SK-N-SH (cell line): Measurements from ENCODE around the gene CA6.

Experiments used
- EZH2phosphoT487 ChIP-seq: fragments of 200-600 bp; sonication (generic); IDR thresholded peaks from 2 replicates; pipeline ENCODE4 v1.6.1; 2017; ENCODE audit warnings: low read depth, mixed run types, mild to moderate bottlenecking, antibody characterized with exemption, moderate library complexity, borderline replicate concordance
- TF ChIP-seq, protein P1 (sequence below): fragments of 200-600 bp; sonication (generic); IDR thresholded peaks from 2 replicates; pipeline ENCODE4 v1.6.1; 2017; ENCODE audit warnings: antibody characterized with exemption, mild to moderate bottlenecking, moderate library complexity

DNA sequence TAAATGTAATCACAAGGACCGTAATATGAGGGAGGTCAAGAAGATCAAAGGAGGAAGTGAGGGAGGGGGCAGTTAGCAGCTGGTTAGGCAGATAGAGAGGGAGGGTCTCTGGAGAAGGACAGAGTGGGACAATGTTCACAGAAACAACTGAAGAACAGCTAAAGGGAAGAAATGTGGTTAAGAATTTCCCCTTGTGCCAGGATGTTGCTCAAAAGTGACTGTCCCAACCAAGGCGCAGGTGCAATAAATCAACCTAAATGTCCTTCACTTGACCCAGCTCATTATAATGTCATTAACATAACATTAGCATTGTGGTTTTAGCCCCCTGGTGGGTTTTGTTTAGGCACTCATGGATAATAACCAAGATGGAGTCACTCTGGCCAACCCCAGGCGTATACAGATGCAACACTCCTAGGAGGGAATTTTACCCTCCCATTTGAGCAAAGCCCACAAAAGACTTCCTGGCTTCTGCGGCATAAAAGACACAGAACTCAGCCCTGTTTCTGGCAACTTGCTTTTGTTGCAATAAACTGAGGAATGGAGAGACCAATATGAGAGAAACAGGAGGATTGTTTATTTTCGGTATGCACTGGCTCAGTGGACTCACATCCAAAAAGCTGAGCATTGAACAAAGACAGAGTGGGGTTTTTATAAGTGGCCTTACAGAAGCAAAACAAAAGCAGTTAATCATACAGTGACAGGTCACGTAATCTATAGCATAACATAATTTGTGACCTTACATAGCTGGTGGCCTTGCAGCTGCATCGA, 7.3 kb upstream of the CA6 start:
- TF ChIP-seq, protein P1, sequence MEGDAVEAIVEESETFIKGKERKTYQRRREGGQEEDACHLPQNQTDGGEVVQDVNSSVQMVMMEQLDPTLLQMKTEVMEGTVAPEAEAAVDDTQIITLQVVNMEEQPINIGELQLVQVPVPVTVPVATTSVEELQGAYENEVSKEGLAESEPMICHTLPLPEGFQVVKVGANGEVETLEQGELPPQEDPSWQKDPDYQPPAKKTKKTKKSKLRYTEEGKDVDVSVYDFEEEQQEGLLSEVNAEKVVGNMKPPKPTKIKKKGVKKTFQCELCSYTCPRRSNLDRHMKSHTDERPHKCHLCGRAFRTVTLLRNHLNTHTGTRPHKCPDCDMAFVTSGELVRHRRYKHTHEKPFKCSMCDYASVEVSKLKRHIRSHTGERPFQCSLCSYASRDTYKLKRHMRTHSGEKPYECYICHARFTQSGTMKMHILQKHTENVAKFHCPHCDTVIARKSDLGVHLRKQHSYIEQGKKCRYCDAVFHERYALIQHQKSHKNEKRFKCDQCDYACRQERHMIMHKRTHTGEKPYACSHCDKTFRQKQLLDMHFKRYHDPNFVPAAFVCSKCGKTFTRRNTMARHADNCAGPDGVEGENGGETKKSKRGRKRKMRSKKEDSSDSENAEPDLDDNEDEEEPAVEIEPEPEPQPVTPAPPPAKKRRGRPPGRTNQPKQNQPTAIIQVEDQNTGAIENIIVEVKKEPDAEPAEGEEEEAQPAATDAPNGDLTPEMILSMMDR: no peak
- TF ChIP-seq EZH2phosphoT487: no peak
